GM21360 (cell line): ENCODE measurements around the gene DAO.

Source experiments
- ATAC-seq: cut with Tn5 transposase; IDR thresholded peaks from one replicate; pipeline ENCODE4 v1.9.1; 2021; ENCODE audit warnings: mild to moderate bottlenecking, moderate library complexity; ENCODE audit not compliant: unreplicated experiment

DAO gene

DNA sequence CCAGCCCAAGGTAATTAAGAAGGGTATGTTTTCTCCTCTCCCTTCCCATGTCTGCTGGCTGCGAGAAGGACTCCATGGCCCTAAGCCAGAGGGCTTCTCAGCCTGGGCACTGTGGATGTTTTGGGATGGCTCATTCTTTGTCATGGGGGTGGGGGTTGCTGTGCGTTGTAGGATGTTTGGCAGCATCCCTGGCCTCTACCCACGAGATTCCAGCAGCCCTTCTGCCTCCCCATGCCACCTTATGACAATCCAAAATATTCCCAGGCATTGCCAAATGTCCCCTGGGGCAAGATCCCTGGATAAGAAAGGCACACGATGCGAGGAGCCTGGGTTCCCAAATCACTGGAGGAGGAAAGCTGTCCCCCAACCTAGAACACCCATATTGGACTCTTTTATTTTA, 36.4 kb downstream of the DAO start:
- ATAC-seq, result no peak

DNA sequence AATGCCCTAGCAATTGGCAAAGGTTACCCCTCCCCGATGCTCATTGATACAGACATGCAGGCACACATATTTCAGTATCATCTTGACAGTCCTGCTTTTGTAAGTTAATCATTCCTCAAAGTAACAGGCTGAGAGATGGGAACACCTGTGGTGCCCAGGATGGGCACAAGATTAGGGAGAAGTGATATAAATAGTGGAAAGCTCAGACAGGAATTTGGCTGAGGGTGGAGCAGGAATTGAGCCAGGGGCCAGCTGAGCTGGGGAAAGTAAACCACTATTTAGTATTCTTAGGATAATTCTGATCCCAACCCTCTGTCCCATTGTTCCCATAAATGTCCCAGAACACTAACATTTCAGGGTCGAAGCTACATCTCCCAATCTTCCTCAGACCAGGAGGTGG, 38.3 kb downstream of the DAO start:
- ATAC-seq, result no peak

DNA sequence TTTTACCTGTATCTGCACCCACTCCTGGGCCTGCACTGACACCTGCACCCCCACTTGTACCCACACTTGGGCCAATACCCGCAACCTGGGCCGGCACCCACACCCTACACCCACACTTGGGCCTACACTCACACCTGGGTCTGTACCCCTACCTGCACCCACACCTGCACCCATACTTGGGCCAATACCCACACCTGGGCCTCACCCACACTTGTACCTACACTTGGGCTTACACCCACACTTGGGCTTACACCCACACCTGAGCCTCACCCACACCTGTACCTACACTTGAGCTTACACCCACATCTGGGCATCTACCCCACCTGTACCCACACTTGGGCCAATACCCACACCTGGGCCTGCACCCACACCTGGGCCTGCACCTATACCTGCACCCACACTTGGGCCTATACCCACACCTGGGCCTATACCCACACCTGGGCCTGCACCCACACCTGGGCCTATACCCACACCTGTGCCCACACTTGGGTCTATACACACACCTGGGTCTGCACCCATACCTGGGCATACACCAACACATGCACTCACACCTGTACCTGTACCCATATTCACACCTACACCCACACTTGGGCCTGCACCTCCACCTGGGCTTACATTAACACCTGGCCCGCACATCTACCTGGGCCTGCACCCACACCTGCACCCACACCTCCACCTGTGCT, 39.2 kb downstream of the DAO start:
- no peak for ATAC-seq

DNA sequence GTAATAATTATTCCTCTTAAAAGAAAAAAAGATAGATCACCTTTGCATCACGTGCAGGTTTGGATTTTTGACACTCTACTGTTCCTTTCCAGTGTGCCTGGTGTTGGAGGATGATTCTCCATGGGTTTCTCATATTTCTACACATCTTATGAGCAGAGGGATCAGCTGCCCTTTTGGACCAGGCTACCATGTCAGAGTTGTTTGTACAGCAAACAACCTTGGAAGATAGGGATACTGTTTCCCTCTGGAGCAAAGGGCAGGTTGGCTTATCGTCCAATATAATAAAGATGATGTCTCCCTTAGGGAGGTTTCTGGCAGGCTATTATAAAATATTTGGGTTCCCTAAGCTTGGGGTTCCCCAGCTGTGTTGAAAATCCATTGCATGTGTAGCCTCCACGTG, 42.1 kb downstream of the DAO start:
- no peak for ATAC-seq

DNA sequence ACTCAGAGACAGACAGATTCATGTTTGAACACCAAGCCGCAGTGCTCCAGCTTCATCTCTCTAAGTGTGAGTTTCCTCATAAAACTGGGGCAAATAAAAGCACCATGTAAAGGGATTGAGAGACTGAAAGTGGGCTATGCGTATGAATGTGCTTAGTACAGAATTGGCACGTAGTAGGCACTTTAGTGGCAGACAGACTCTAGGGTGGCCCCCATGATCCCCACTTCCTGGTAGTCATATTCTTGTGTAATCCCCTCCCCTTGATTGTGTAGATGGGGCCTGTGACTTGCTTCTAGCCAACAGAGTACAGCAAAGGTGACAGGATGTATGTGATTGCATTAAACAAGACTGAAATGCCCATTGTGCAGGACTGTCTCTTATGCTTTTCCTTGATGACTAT, 43.0 kb downstream of the DAO start:
- ATAC-seq, result no peak

DNA sequence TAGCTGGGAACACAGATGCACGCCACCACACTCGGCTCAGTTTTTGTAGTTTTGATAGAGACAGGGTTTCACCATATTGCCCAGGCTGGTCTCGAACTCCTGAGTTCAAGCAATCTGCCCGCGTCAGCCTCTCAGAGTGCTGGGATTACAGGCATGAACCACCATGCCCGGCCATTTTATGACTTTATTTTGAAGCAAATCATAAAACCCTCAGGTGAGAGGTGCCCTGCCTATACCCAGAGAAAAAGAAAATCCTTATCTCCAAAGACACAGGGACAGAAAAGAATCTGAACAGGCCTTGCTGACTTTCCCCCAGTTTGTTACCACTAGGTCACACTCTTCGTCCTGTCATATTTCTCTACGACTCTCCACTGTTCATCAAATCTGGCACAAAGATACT, 48.8 kb downstream of the DAO start:
- ATAC-seq, result no peak

DNA sequence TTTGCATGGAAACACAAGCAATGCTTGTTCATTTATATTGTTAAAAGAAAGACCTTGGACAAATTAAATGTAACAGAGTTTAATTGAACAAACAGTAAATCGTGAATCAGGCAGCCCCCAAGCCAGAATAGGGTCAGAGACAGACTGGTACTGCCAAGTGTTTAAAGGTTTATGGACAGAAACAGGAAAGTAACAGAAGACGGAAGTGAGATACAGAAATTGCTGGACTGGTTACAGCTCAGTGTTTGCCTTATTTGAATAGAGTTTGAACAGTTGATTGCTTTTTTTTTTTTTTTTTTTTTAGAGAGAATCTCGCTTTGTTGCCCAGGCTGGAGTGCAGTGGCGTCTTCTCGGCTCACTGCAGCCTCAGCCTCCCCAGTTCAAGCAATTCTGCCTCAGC, 50.3 kb downstream of the DAO start:
- ATAC-seq, result no peak

DNA sequence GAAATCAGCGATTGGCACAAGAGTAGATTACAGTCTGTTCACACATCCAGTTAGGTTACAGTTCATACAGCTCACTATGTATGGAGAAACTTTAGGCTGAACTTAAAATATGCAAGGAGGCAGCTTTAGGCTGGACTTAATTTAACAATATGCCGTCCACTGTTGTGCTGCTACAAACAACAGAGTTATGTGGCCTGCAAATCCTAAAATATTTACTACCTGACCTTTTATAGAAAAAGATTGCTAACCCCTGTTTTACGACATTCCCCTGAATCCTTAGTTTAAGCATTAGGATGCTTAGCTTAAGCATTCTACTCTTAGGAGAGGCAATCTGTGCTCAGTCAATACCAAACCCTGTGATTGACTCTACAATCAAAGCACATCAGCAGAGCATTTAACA, 50.9 kb downstream of the DAO start:
- no peak for ATAC-seq

DNA sequence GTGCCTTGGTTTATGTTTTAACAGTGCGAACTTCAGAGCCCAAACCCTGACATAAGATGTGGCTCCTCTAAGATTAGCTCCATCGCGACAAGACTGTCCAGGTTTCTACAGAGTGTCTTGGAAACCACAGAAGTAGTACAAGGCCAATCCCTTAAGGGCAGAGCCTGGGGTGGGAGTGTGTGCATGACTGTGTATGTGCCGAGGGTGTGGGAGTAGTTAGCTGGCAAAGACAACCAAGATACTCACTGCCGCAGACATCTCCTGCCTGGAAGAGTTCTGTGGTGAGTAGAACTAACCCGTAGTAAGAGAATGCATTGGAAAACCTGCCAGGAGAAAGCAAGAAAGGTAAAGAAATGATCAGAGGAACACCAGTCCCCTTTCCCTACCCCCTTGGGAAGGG, 54.1 kb downstream of the DAO start:
- ATAC-seq, result no peak

DNA sequence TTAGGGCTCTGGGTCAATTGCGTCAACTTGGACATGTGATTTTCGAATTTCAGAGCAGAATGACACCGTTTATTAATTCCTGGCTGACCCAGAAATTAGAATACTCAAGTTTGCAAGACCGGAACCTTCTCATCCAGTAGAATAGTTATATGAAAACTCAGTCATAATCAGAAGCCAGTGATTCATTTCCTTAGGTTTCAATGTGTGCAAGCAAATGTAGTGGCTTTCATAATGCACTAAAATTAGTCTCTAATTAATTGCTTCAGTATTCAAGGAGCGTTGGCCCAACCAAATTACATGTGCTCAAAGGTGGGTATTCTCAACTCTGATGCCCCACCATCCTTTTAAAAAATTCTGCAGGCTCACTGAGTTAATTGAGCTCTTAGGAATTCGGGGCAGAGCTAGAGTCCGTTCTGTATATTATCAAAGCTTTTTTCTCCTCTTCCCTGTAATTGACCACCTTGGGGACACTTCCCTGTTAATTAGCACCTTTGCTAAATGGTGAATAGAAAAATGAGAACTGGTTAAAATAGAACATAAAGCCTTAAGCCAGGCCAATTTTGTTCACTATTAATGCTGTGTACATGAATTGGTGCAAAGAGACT, 55.4 kb downstream of the DAO start:
- no peak for ATAC-seq

DNA sequence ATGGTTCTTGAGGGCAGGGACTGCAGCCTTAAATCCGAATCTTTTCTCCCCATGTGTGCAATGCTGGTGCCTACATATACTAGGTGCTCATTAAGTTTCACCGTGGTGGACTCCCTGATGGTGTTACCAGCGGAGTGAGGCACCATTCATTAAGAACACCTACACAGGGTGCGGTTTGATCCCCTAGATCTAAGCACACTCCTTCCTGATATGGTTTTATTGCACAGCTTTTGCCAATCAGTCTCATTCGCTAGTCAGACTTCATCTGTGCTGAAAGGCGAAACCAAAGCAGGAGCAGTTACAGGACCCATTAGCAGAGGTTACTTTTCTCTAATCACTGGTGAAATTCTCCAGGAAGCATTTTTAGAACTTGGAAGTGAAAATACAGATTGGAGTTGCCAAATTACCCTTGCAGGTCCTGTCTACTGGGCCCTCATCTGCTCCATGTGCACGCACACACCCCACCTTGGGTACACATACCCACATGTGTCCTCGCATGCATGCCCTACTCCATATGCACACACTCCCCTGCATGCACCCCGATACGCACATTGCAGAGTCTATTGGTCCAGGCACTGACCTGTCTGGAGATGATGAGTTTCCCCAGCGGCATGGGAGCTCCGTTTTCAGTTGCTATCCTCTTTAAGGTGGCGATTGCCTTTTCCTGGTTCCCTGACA, 58.5 kb downstream of the DAO start:
- ATAC-seq, result no peak

DNA sequence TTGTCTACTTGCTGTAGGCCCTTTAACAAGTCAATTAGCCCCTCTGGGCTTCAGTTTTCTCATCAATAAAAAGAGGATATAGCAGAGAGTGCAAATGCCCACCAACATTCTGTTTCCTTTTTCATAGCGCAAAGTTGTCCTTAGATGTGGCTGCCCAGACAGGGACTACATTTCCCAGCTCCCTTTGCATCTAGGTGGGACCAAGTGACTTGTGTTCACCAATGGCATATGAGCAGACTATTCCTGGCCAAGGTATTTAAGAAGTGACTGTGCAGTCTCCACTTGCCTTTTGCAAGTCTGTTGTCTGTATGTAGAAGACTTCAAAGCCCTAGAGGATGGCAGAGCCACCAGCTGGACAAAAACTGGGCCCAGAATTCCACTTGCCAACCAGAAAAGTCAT, 59.7 kb downstream of the DAO start:
- peak; percentile 54 for ATAC-seq

DNA sequence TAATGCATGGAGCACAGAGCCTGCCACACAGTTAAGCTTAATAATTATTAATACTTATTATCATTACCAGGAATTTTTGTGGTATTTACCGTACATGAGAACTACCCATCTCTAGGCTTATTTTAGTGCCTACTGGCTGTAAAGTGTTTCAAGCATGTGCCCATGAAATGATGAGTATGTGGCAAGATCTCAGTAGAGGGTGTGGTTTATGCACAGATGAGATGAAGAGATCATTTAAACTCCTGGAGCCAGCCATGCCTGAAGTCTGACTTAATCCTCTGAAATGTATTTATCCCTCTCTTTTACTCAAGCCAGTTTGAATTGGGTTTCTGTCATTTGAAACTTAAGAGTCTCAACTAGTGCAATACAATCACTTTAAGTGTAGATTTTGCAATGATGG, 60.2 kb downstream of the DAO start:
- no peak for ATAC-seq

DNA sequence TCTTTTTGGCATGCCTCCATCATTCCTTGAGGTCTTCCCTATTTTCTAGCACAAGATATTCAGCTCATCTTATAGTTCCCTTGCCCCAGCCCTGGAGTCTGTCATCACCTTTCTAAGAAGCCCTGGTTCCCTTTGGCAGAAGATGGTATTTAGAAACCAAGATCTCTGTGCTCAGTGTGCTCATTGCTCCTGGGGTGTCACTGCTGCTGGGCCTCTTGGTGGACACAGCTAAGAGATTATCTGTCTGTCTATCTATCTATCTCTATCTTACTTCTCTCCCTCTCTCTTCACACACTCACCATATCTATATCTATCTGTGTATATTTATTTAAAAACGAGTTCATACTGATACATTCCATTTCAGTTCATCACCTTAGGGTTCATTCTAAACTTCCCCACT, 67.2 kb downstream of the DAO start:
- ATAC-seq, result no peak

DNA sequence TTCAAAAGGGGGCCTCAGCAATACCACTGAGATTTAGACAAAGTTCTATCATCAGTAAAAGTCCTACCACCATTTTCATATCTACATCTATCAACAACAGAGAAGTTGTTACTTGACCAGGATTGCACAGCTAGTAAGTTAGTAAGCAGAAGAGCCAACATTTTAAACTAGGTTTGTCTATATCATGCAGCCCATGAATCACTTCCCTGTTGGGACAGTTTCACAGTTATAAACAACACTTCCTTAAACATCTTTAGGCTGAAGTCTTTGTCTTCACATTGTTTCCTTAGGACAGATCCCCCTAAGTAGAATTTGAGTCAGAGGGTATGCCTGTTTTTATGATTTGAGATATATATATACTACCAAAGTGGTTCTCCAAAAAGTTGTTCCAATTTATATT, 68.5 kb downstream of the DAO start:
- ATAC-seq, result no peak

DNA sequence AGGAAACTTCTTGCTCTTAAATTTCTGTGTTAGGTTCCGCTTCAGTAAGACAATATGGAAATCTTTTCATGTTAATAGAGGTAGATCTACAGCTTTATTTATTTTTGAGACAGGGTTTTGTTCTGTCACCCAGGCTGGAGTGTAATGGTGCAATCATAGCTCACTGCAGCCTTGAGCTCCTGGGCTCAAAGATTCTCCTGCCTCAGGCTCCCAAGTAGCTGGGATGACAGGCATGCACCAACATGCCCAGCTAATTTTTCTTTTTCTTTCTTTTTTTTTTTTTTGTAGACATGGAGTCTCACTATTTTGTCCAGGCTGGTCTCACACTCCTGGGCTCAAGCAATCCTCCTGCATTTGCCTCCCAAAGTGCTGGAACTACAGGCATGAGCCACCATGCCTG, 70.1 kb downstream of the DAO start:
- no peak for ATAC-seq
